ENCODE results near the gene NINJ1.

Gene NINJ1

GRCh38 chr9:93166699-93167098 lies 32.6 kb upstream of the NINJ1 start:
- no peak overlapping the region for H3K4me2 ChIP-seq
- no peaks in the 10 kb centered on the region for H3K36me3 ChIP-seq
- no peaks in the 10 kb centered on the region; a peak in 1 of 22 replicates for H3K9me3 ChIP-seq (replicated peaks in 1 of 11)
- H3K27ac ChIP-seq: no peak overlapping the region
- H3K4me1 ChIP-seq: no peaks in the 10 kb centered on the region
- no peak for TF ChIP-seq Cebpa-rat (IDR thresholded peaks at IDR 0.05)
- no peaks in the 10 kb centered on the region for H3K27me3 ChIP-seq
- no peak overlapping the region for H3K9ac ChIP-seq
- no peak overlapping the region for H3K4me3 ChIP-seq
- no peaks in the 10 kb centered on the region for H4K20me1 ChIP-seq

- Histone ChIP-seq H3K9me3 (replicated peaks in 1 of 11) (no peaks in the 10 kb centered on the region), H3K4me1 (peaks cover 4 to 13% (median 9%) of the 10 kb centered on the region in 10 experiments; a peak in 14 of 20 replicates), H3K27ac (no peak overlapping the region), H3K9ac (no peak overlapping the region), H3K4me3 (no peak overlapping the region), H3K36me3 (no peaks in the 10 kb centered on the region), H4K20me1 (no peaks in the 10 kb centered on the region), H3K27me3 (no peaks in the 10 kb centered on the region), H3K4me2 (no peak overlapping the region)
- TF ChIP-seq Cebpa-rat (IDR thresholded peaks at IDR 0.05): no peak
Measured at GRCh38 chr9:93164085-93164484, 30.0 kb upstream of the NINJ1 start.

GRCh38 chr9:93161786-93162562 lies 27.9 kb upstream of the NINJ1 start:
- H3K4me1 ChIP-seq: peaks cover 4 to 25% (median 11%) of the 10 kb centered on the region in 10 experiments; a peak in 14 of 20 replicates
- no peaks in the 10 kb centered on the region for H3K36me3 ChIP-seq
- H3K27ac ChIP-seq: no peak overlapping the region
- no peak for TF ChIP-seq Cebpa-rat (IDR thresholded peaks at IDR 0.05)
- H3K4me2 ChIP-seq: no peak overlapping the region
- H3K27me3 ChIP-seq: no peaks in the 10 kb centered on the region
- H3K9me3 ChIP-seq (replicated peaks in 1 of 11): 0 out of 22 replicates have a peak, but pooled peaks cover 0 to under 1% (median 0%) of the 10 kb centered on the region in 11 experiments
- H3K4me3 ChIP-seq: no peak overlapping the region
- no peak overlapping the region for H3K9ac ChIP-seq
- H4K20me1 ChIP-seq: no peaks in the 10 kb centered on the region

GRCh38 chr9:93159601-93160471 lies 25.8 kb upstream of the NINJ1 start:
- peaks cover 8 to 43% (median 26%) of the 10 kb centered on the region in 10 experiments; a peak in 18 of 20 replicates for H3K4me1 ChIP-seq
- H3K4me2 ChIP-seq: peak overlapping the region in 8 of 11 experiments; percentile 0 to 64 (median 13); a peak in 11 of 22 replicates
- H3K9me3 ChIP-seq (replicated peaks in 1 of 11): peaks cover 0 to 5% (median 0%) of the 10 kb centered on the region in 11 experiments; a peak in 1 of 22 replicates
- H3K27me3 ChIP-seq: no peaks in the 10 kb centered on the region
- H3K36me3 ChIP-seq: no peaks in the 10 kb centered on the region
- no peak overlapping the region for H3K4me3 ChIP-seq
- no peaks in the 10 kb centered on the region for H4K20me1 ChIP-seq
- no peak for TF ChIP-seq Cebpa-rat (IDR thresholded peaks at IDR 0.05)
- no peak overlapping the region for H3K27ac ChIP-seq
- H3K9ac ChIP-seq: no peak overlapping the region; a peak in 1 of 22 replicates

GRCh38 chr9:93156475-93157008 lies 22.5 kb upstream of the NINJ1 start:
- Histone ChIP-seq H4K20me1 (no peaks in the 10 kb centered on the region), H3K9me3 (replicated peaks in 1 of 11) (peaks cover 0 to 5% (median 0%) of the 10 kb centered on the region in 11 experiments; a peak in 1 of 22 replicates), H3K4me1 (peaks cover 13 to 68% (median 44%) of the 10 kb centered on the region in 10 experiments; a peak in 19 of 20 replicates), H3K4me2 (peak overlapping the region in 9 of 11 experiments; percentile 8 to 63 (median 45); a peak in 15 of 22 replicates), H3K9ac (no peak overlapping the region), H3K27ac (peak overlapping the region in 4 of 11 experiments; percentile 5 to 51 (median 48); a peak in 6 of 22 replicates), H3K36me3 (no peaks in the 10 kb centered on the region), H3K27me3 (no peaks in the 10 kb centered on the region), H3K4me3 (no peak overlapping the region)
- TF ChIP-seq Cebpa-rat (IDR thresholded peaks at IDR 0.05): no peak

- H3K4me2 ChIP-seq: peak overlapping the region in 9 of 11 experiments; percentile 8 to 63 (median 45); a peak in 16 of 22 replicates
- H4K20me1 ChIP-seq: no peaks in the 10 kb centered on the region
- H3K4me1 ChIP-seq: peaks cover 20 to 71% (median 47%) of the 10 kb centered on the region in 10 experiments
- no peaks in the 10 kb centered on the region for H3K36me3 ChIP-seq
- H3K4me3 ChIP-seq: no peak overlapping the region
- H3K27me3 ChIP-seq: no peaks in the 10 kb centered on the region
- no peak overlapping the region; a peak in 1 of 22 replicates for H3K9ac ChIP-seq
- peaks cover 0 to 5% (median 0%) of the 10 kb centered on the region in 11 experiments; a peak in 1 of 22 replicates for H3K9me3 ChIP-seq (replicated peaks in 1 of 11)
- peak overlapping the region in 4 of 11 experiments; percentile 5 to 51 (median 48); a peak in 6 of 22 replicates for H3K27ac ChIP-seq
- TF ChIP-seq Cebpa-rat (IDR thresholded peaks at IDR 0.05): no peak
Measured at GRCh38 chr9:93155716-93156474, 21.8 kb upstream of the NINJ1 start.

- no peaks in the 10 kb centered on the region for H4K20me1 ChIP-seq
- TF ChIP-seq Cebpa-rat (IDR thresholded peaks at IDR 0.05): no peak
- H3K4me1 ChIP-seq: peaks cover 25 to 72% (median 52%) of the 10 kb centered on the region in 10 experiments
- peaks cover 0 to 5% (median 0%) of the 10 kb centered on the region in 11 experiments; a peak in 1 of 22 replicates for H3K9me3 ChIP-seq (replicated peaks in 1 of 11)
- 0 out of 22 replicates have a peak overlapping the region, but pooled peaks of 1 of the 11 experiments have one; percentile 10 for H3K27ac ChIP-seq
- H3K27me3 ChIP-seq: no peaks in the 10 kb centered on the region
- H3K4me2 ChIP-seq: peak overlapping the region in 6 of 11 experiments; percentile 10 to 40 (median 26); a peak in 6 of 22 replicates
- no peaks in the 10 kb centered on the region for H3K36me3 ChIP-seq
- H3K4me3 ChIP-seq: no peak overlapping the region
- H3K9ac ChIP-seq: no peak overlapping the region
Measured at GRCh38 chr9:93154293-93154903, 20.3 kb upstream of the NINJ1 start.
